HG02943 (cell line): ENCODE measurements around the gene TRAPPC12.

Experiments
- ATAC-seq: cut with Tn5 transposase; IDR thresholded peaks from one replicate; pipeline ENCODE4 v1.9.1; 2021; ENCODE audit warnings: mild to moderate bottlenecking, low read depth, moderate library complexity; ENCODE audit not compliant: unreplicated experiment

TRAPPC12 gene

DNA sequence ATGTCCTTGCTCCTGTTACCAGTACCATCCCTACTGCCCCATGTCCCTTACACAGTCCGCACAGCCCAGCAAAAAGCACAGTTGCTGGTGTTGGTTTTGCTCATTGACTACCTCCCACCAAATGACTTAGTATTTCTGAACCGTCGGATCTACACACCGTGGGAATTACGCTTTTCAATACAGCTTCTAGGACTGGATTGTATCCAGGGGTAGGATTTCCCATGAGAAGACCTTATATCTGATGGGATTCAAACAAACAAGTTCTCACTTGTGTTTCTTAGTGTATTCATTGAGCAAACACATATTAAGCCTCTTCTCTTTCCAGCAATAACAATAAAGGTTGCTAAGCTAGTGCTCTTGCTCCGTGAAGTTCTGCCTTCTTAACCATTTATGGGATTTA is 25.8 kb downstream of the TRAPPC12 start:
- ATAC-seq, result no peak

DNA sequence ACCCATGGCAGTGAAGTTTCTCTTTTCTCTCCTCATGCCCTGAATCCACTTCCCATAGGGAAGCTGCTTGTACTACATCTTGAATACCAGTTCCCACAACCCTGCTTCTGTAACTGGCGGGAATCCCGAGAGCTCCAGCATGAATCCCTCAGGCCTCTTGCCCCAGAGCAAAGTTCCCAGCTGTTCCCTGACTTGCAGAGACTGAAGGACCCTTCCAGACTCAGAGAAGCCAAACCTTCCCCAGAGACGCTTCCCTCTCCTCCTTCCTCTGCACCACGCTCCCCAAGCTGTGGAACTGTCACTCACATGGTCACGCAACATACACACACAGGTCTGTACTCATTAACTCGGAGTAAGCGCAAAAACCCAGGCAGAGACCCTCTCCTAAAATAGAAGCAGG is 26.4 kb downstream of the TRAPPC12 start:
- no peak for ATAC-seq

DNA sequence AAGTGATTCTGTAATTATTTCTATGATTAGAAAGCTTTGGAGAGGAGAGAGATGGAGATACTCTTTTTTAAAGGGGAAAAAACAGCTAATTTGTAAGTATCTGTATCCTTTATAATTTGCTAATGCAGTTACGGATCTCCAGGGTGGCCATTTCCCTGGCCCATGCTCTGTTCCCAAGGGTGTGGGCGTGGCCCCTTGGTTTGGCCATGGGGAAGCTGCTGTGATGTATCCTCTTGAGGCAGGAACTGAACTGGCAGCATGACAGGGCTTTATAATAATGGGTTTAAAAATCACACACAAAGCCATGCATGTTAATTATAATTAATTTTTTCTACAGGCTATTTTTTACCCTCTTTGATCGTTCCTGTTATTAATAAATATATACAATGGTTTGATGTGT is 27.0 kb downstream of the TRAPPC12 start:
- ATAC-seq, result no peak

DNA sequence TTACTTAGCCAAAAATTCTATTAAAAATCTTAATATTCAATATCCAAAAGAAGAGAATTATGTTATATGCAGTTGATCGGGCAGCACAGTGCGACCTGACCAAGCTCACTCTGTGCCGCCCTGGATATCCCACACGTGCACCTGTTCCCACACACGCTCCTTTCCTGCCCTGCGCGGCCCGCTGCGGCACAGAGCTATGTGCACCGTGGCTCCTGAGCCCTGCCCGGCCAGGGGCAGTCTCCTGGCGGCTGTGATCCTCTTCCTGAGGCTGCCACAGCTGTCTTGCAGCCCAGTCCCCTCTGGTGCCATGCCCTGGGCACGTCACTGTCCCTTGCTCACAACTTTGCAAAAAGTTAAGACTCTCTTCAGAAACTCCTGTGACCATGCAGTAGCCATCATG is 29.3 kb downstream of the TRAPPC12 start:
- no peak for ATAC-seq

DNA sequence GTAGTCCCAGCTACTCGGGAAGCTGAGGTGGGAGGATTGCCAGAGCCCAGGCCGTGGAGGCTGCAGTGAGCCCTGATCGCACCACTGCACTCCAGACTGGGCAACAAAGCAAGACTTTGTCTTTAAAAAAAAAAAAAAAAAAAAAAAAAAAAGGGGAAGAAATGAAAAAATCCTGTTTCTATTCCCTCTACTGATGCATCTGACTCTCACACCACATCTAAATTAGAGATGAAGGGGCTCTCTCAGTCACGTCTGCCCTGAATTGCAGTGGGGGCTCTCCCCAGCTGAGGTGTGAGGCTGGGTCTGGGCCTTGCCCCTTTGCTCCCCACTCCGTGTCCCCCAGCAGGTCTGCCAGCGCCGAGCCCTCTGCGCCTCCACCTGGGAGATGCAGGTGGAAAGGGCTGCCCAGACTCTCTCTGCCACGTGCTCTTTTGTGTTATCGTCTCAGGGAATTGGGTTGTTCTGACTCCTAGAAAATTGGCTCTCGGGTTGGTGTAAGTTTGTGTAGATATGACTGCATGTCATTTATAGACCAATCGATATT is 30.2 kb downstream of the TRAPPC12 start:
- ATAC-seq, result no peak

GRCh38 chr2:3411103-3411502 is 31.6 kb downstream of the TRAPPC12 start:
- ATAC-seq, result no peak

DNA sequence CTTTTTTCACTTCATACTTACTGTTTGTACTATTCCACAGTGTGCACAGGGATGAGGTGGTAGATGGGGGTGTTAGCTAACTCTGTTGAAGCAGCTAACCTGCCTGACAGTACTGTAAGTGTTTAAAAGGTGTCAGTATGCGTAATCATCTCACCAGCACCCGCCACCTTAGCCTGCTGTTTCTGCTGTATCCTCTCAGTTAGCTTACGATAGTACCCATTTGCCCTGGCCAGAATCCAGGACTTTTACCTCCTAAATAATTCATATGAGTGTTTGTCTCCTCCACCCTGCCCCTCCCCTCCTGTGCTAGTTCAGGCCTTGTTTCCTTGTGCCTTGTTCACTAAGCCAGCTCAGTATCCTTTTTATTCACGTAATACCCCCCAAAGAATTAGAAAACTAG is 34.2 kb downstream of the TRAPPC12 start:
- ATAC-seq, result no peak

DNA sequence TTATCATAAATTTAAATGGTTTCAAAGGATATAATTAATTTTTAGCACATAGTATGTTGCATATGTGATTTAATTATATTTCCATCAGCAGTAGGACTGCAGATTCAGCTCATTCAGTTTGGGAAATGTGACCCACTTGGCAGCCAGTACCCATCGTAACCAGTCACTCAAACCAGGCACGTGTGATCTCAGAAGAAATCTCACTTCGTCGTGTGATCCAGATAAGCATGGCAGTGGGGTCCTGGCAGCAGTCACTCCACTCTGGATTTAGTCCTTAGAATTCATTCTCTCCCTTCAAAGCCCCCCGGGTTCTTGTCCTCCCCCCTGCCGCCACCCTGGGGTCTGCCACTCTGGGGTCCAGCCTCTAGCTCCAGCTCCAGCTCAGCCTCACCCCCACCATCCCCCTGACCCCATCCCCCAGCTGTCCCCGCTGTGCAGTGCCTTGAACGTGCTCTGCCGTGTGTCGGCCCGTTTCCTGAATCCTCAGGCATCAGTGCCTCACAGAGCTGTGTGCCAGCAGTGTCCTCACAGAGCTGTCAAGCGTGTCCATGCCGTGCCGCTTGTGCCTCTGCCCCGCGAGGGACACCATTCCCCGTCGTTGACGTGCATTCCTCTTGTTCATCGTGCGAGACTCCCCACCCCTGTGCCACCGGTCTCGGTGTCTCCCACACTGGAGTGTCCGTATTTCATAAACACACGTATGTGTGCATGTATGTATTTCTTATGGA is 34.8 kb downstream of the TRAPPC12 start:
- ATAC-seq, result no peak

GRCh38 chr2:3418766-3419404 is 39.4 kb downstream of the TRAPPC12 start:
- ATAC-seq, result no peak

- ATAC-seq, result no peak
These were observed 40.7 kb downstream of the TRAPPC12 start for GRCh38 chr2:3420076-3420768.

DNA sequence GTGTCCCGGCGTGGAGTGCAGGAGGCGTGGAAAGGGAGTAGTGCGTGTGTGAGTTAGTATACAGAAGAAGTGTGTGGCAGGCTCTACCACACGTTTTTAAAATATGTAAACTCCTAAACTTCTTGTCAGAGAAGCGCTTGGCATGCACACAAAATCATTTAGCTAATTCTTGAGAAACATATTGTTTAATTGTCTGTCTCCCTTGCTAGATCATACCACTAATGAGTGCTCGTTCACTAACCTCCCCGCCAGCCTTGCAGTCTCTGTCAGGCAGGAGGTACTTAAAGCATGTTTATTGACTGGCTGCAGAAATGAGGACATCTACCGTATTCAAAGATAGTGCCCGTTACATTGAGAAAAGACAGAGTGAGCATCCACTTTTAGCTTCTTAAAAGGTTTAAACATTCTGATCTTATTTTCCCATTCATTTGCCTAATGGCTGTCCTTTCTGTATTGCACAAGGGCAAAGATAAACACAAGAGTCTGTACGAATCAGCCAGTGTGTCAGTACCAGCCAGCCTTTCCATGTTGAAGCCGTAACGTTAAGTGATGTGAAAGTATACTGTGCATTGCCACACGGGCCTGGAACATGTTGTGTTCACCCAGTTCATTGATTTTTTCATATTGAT is 41.4 kb downstream of the TRAPPC12 start:
- no peak for ATAC-seq

- no peak for ATAC-seq
These were observed 42.1 kb downstream of the TRAPPC12 start for GRCh38 chr2:3421580-3421979.

DNA sequence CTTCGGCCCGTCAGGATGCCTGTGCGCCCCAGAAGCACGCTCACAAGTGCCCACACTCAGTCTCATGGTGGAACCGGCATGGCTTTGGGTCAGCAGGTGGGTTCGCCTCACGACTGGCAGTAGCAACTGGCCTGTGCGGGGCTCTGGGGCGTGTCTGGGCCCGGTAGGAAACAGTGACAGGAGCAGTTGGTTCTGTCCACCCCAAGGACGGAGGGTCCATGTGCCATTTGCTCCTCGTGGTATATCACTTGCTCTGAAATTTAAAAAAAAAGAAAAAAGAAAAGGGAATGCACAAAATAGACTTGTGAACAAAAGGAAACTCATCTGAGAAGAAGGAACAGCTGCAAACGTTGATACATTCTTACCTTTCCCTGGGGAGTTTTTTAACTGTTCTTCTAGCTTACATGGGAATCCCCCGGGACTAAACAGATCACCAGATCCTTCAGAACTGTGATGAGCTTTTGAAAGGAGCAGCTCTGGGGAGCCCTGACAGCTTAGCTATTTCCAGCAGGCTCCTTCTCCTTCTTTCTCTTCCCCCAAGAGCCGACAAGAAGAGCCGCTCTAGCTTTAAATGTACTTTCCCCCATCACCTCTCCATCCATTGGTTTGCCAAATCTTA is 42.8 kb downstream of the TRAPPC12 start:
- ATAC-seq, result no peak

GRCh38 chr2:3423492-3424170 is 44.1 kb downstream of the TRAPPC12 start:
- ATAC-seq, result no peak

DNA sequence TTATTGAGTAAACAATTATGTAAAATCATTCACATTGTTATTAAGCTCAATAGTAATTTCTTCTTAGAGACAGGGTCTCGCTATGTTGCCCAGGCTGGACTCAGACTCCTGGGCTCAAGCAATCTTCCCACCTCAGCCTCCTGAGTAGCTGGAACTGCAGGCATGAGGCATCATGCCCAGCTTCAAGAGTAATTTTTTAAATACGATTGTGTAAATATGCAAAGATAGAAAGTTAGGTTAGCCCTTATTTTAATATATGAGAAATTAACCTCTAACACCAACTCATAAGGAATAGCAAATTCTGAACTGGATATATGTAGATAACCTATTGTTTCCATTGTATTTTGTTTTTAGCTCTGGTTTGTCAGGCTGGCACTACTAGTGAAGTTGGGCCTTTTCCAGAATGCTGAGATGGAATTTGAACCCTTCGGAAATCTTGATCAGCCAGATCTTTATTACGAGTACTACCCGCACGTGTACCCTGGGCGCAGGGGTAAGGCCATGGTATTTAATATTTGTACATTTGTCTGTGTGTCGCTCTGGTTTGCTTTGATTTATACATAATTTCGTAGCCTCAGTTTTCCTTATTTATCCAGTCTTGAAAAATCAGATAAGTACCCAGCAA is 44.8 kb downstream of the TRAPPC12 start:
- no peak for ATAC-seq

DNA sequence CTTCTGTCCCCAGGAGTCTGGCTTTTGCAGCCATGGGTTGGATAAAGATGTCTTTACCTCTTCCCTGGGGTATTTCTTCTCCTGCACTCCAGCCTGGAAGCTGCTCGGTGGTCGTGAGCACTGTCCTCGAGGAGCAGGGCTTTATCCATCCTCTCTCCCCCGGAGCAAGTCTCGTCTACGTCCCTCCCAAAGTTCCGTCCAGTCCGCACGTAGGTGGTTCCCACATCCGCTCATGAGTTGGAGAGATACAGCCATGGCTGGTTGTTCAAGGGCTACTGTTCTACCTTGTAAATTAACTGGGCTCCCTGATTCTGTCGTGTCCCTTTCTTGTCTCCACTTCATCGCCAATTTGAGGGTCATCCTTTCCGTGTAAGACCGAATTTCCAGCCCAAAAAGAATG is 47.1 kb downstream of the TRAPPC12 start:
- ATAC-seq, result no peak

GRCh38 chr2:3427272-3427671 is 47.8 kb downstream of the TRAPPC12 start:
- no peak for ATAC-seq

GRCh38 chr2:3428577-3428976 is 49.1 kb downstream of the TRAPPC12 start:
- no peak for ATAC-seq

- no peak for ATAC-seq
These were observed 49.6 kb downstream of the TRAPPC12 start for GRCh38 chr2:3429066-3429610.
